Muscle layer of colon (tissue), 2 donors: ENCODE data around the gene KCNA4.
"Not testable (repeated sequence)": the region's sequence is repeated elsewhere in the genome, so short reads cannot be mapped to it uniquely, and the experiment has no call there.

Experiments
- H3K27ac ChIP-seq: one replicate; pipeline ENCODE4 v1.7.0; 2013; ENCODE audit warnings: low read depth, mild to moderate bottlenecking, low read length, moderate library complexity
- H3K27me3 ChIP-seq, 2 donors: one replicate each; pipeline ENCODE4 v1.7.0; 2013; ENCODE audit warnings: low read length in 2 of 2, mild to moderate bottlenecking in 2 of 2; ENCODE audit not compliant: insufficient read depth in 2 of 2, control insufficient read depth in 1 of 2
- H3K36me3 ChIP-seq: one replicate; pipeline ENCODE4 v1.7.0; 2013; ENCODE audit warnings: mild to moderate bottlenecking, low read length; ENCODE audit not compliant: insufficient read depth
- H3K4me1 ChIP-seq: one replicate; pipeline ENCODE4 v1.7.0; 2013; ENCODE audit warnings: mild to moderate bottlenecking, low read length; ENCODE audit not compliant: insufficient read depth
- H3K4me3 ChIP-seq, 2 donors: one replicate each; pipeline ENCODE4 v1.7.0; 2013; ENCODE audit warnings: low read length in 2 of 2, low read depth in 1 of 2, mild to moderate bottlenecking in 1 of 2, moderate library complexity in 1 of 2
- H3K9ac ChIP-seq: one replicate; pipeline ENCODE4 v1.7.0; 2013; ENCODE audit warnings: low read length
- H3K9me3 ChIP-seq: one replicate; pipeline ENCODE4 v1.7.0; 2013; ENCODE audit warnings: mild to moderate bottlenecking, low read length
- donor health status: abdominal sarcoma.
- donor health status: Adenocarcinoma of cecum.

KCNA4 gene

GRCh38 chr11:29989174-29989970 is 27.5 kb downstream of the KCNA4 start:
- H3K4me3 ChIP-seq, result no peak overlapping the region
- no peak overlapping the region for H3K9ac ChIP-seq
- no peaks in the 10 kb centered on the region for H3K4me1 ChIP-seq
- no peak overlapping the region for H3K27ac ChIP-seq
- no peaks in the 10 kb centered on the region for H3K36me3 ChIP-seq
- no peaks in the 10 kb centered on the region for H3K27me3 ChIP-seq
- H3K9me3 ChIP-seq, result no peaks in the 10 kb centered on the region

GRCh38 chr11:29985248-29985647 is 31.6 kb downstream of the KCNA4 start:
- Histone ChIP-seq H3K27me3 (no peaks in the 10 kb centered on the region), H3K9ac (no peak overlapping the region), H3K9me3 (no peaks in the 10 kb centered on the region), H3K4me3 (no peak overlapping the region), H3K36me3 (no peaks in the 10 kb centered on the region), H3K27ac (no peak overlapping the region), H3K4me1 (no peaks in the 10 kb centered on the region)

- Histone ChIP-seq H3K9me3 (no peaks in the 10 kb centered on the region), H3K9ac (no peak overlapping the region), H3K27ac (no peak overlapping the region), H3K36me3 (no peaks in the 10 kb centered on the region), H3K27me3 (no peaks in the 10 kb centered on the region), H3K4me3 (no peak overlapping the region), H3K4me1 (no peaks in the 10 kb centered on the region)
Observed at GRCh38 chr11:29984544-29984943, 32.3 kb downstream of the KCNA4 start.

- H3K9me3 ChIP-seq, result no peaks in the 10 kb centered on the region
- no peaks in the 10 kb centered on the region for H3K27me3 ChIP-seq
- H3K4me3 ChIP-seq, result no peak overlapping the region
- H3K27ac ChIP-seq, result no peak overlapping the region
- no peak overlapping the region for H3K9ac ChIP-seq
- H3K36me3 ChIP-seq, result no peaks in the 10 kb centered on the region
- no peaks in the 10 kb centered on the region for H3K4me1 ChIP-seq
Observed at GRCh38 chr11:29978549-29978948, 38.3 kb downstream of the KCNA4 start.

GRCh38 chr11:29975580-29975979 is 41.2 kb downstream of the KCNA4 start:
- H3K27me3 ChIP-seq, H3K9me3 ChIP-seq: not testable (repeated sequence)

GRCh38 chr11:29963796-29964195 is 53.0 kb downstream of the KCNA4 start:
- no peak overlapping the region for H3K27ac ChIP-seq
- no peak overlapping the region for H3K4me3 ChIP-seq
- no peaks in the 10 kb centered on the region for H3K4me1 ChIP-seq
- no peaks in the 10 kb centered on the region for H3K9me3 ChIP-seq
- H3K27me3 ChIP-seq, result no peaks in the 10 kb centered on the region
- no peaks in the 10 kb centered on the region for H3K36me3 ChIP-seq
- H3K9ac ChIP-seq, result no peak overlapping the region

More at GRCh38 chr11:29975580-29975979, 41.2 kb downstream of the KCNA4 start:
- H3K27ac ChIP-seq, H3K36me3 ChIP-seq, H3K4me3 ChIP-seq, H3K4me1 ChIP-seq, H3K9ac ChIP-seq: not testable (repeated sequence)

GRCh38 chr11:29963036-29963435 is 53.8 kb downstream of the KCNA4 start:
- Histone ChIP-seq H3K27me3 (no peaks in the 10 kb centered on the region), H3K9ac (no peak overlapping the region), H3K9me3 (no peaks in the 10 kb centered on the region), H3K27ac (no peak overlapping the region), H3K4me1 (no peaks in the 10 kb centered on the region), H3K36me3 (no peaks in the 10 kb centered on the region), H3K4me3 (no peak overlapping the region)

- H3K9me3 ChIP-seq, result no peaks in the 10 kb centered on the region
- H3K9ac ChIP-seq, result no peak overlapping the region
- H3K4me1 ChIP-seq, result no peaks in the 10 kb centered on the region
- no peak overlapping the region for H3K27ac ChIP-seq
- no peaks in the 10 kb centered on the region for H3K36me3 ChIP-seq
- no peaks in the 10 kb centered on the region for H3K27me3 ChIP-seq
- H3K4me3 ChIP-seq, result no peak overlapping the region
Observed at GRCh38 chr11:29962243-29962642, 54.6 kb downstream of the KCNA4 start.
